Measurements from ENCODE around the gene DISC1. TPM values are rescaled to one million over a fixed set of nuclear protein-coding genes. Genes with fewer than 3 reads are reported as not detected.

The DISC1 gene
- polyA plus RNA-seq, 1 of the 3 experiments (the other 2 are of a cell fraction) = 1.7 TPM

DNA sequence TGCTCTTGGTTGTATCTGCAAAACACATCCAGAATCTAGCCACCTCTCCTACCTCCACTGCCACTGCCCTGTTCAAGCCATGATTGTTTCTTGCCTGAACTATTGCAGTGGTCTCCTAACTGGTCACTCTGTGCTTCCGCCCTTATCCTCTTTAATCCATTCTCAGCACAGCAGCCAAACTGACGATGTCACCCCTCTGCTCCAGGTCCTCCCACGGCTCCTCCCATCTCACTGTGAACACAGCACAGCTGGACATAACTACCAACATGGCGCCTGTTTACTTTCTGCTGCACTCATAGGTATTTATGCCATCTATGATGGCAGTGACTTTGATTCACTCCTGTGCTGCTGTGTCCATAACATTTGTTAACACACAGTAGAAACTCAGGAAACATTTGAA lies 406.7 kb downstream of the DISC1 start:
- WGBS (ENCODE audit: low lambda C conversion rate) = 86% methylated on average over 4 of the region's 4 CpGs
- Histone ChIP-seq H3K27me3 (ENCODE audit: insufficient read depth) (no peaks in the 10 kb centered on the region), H3K4me3 (ENCODE audit: low read depth in 2 of 2, low read length in 1 of 2) (no peak overlapping the region), H3K27ac (ENCODE audit: low read depth in 2 of 2, low read length in 1 of 2) (no peak overlapping the region), H3K9me2 (no peaks in the 10 kb centered on the region), H2AFZ (ENCODE audit: low read depth) (no peak overlapping the region), H3K4me1 (ENCODE audit: control insufficient read depth in 1 of 2, insufficient read depth in 2 of 2, low read depth in 1 of 2, low read length in 1 of 2) (peaks cover 0 to 6% of the 10 kb centered on the region in 2 experiments; a peak in 2 of 4 replicates), H3K9me3 (no peaks in the 10 kb centered on the region), H3K36me3 (replicated peaks in 1 of 2; ENCODE audit: control insufficient read depth in 1 of 2, insufficient read depth in 2 of 2, low read length in 1 of 2) (no peaks in the 10 kb centered on the region), H4K20me1 (ENCODE audit: insufficient read depth) (no peaks in the 10 kb centered on the region), H3K9ac (no peak overlapping the region), H3F3A (replicated peaks; ENCODE audit: insufficient read depth) (no peaks in the 10 kb centered on the region), H3K4me2 (no peak overlapping the region), H3K79me2 (ENCODE audit: insufficient read depth) (no peaks in the 10 kb centered on the region)
- CTCF ChIA-PET = no interaction called here
- no peak for DNase-seq
- POLR2A ChIA-PET = no interaction called here
- TF ChIP-seq MXI1 (IDR thresholded peaks at IDR 0.05; ENCODE audit: low read depth, low read length) = no peak
- TF ChIP-seq FOXJ3 (CRISPR knock-in tag; IDR thresholded peaks at IDR 0.05) = no peak
- TF ChIP-seq, protein P1, sequence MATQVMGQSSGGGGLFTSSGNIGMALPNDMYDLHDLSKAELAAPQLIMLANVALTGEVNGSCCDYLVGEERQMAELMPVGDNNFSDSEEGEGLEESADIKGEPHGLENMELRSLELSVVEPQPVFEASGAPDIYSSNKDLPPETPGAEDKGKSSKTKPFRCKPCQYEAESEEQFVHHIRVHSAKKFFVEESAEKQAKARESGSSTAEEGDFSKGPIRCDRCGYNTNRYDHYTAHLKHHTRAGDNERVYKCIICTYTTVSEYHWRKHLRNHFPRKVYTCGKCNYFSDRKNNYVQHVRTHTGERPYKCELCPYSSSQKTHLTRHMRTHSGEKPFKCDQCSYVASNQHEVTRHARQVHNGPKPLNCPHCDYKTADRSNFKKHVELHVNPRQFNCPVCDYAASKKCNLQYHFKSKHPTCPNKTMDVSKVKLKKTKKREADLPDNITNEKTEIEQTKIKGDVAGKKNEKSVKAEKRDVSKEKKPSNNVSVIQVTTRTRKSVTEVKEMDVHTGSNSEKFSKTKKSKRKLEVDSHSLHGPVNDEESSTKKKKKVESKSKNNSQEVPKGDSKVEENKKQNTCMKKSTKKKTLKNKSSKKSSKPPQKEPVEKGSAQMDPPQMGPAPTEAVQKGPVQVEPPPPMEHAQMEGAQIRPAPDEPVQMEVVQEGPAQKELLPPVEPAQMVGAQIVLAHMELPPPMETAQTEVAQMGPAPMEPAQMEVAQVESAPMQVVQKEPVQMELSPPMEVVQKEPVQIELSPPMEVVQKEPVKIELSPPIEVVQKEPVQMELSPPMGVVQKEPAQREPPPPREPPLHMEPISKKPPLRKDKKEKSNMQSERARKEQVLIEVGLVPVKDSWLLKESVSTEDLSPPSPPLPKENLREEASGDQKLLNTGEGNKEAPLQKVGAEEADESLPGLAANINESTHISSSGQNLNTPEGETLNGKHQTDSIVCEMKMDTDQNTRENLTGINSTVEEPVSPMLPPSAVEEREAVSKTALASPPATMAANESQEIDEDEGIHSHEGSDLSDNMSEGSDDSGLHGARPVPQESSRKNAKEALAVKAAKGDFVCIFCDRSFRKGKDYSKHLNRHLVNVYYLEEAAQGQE (IDR thresholded peaks at IDR 0.05; ENCODE audit: low read depth, low read length) = no peak
- TF ChIP-seq GABPA (IDR thresholded peaks at IDR 0.05; ENCODE audit: low read depth) = no peak
- TF ChIP-seq, protein P2, sequence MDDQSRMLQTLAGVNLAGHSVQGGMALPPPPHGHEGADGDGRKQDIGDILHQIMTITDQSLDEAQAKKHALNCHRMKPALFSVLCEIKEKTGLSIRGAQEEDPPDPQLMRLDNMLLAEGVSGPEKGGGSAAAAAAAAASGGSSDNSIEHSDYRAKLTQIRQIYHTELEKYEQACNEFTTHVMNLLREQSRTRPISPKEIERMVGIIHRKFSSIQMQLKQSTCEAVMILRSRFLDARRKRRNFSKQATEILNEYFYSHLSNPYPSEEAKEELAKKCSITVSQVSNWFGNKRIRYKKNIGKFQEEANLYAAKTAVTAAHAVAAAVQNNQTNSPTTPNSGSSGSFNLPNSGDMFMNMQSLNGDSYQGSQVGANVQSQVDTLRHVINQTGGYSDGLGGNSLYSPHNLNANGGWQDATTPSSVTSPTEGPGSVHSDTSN (IDR thresholded peaks at IDR 0.05) = no peak
- no peak for TF ChIP-seq EP300 (IDR thresholded peaks at IDR 0.05; ENCODE audit: borderline replicate concordance in 1 of 2, low read depth in 1 of 2, low read length in 1 of 2)
- TF ChIP-seq FOXM1 (IDR thresholded peaks at IDR 0.05; ENCODE audit: low read depth) = no peak
- no peak for TF ChIP-seq RAD21 (IDR thresholded peaks at IDR 0.05; ENCODE audit: low read length)
- TF ChIP-seq FOSL2 (IDR thresholded peaks at IDR 0.05; ENCODE audit: borderline replicate concordance, low read depth) = no peak
- TF ChIP-seq, protein P3, sequence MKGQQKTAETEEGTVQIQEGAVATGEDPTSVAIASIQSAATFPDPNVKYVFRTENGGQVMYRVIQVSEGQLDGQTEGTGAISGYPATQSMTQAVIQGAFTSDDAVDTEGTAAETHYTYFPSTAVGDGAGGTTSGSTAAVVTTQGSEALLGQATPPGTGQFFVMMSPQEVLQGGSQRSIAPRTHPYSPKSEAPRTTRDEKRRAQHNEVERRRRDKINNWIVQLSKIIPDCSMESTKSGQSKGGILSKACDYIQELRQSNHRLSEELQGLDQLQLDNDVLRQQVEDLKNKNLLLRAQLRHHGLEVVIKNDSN (IDR thresholded peaks at IDR 0.05; ENCODE audit: borderline replicate concordance, low read depth) = no peak
- TF ChIP-seq GATA2 (CRISPR knock-in tag; IDR thresholded peaks at IDR 0.05) = no peak

DNA sequence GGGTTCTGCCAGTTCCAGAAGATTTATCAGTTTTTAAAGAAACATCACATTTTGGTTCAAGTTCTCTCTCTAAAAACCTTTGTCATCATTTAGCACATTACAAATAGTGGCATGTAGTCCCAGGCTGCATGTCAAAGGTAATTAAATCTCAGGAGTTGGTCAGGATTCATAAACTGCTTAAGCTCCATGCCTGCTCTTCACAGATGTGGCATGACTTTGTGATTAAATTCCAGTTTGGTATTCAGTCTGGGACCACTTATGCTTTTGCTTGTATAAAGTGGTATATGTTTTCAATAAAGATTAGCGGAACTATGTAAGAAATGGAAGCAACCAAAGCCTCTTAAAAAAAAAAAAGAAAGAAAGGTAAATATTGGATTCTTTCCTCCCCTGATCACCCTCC lies 408.0 kb downstream of the DISC1 start:
- no peaks in the 10 kb centered on the region for H4K20me1 ChIP-seq (ENCODE audit: insufficient read depth)
- H3K9me2 ChIP-seq = no peaks in the 10 kb centered on the region
- no peak for DNase-seq
- 85% methylated on average over 1 of the region's 1 CpG for WGBS (ENCODE audit: low lambda C conversion rate)
- H3K4me2 ChIP-seq = no peak overlapping the region
- no peaks in the 10 kb centered on the region for H3K9me3 ChIP-seq
- H3F3A ChIP-seq (replicated peaks; ENCODE audit: insufficient read depth) = no peaks in the 10 kb centered on the region
- H3K27ac ChIP-seq (ENCODE audit: low read depth in 2 of 2, low read length in 1 of 2) = no peak overlapping the region
- H3K9ac ChIP-seq = no peak overlapping the region
- ChIA-PET CTCF (no interaction called here), POLR2A (no interaction called here)
- no peaks in the 10 kb centered on the region for H3K79me2 ChIP-seq (ENCODE audit: insufficient read depth)
- no peak overlapping the region for H2AFZ ChIP-seq (ENCODE audit: low read depth)
- no peak overlapping the region for H3K4me3 ChIP-seq (ENCODE audit: low read depth in 2 of 2, low read length in 1 of 2)
- H3K36me3 ChIP-seq (replicated peaks in 1 of 2; ENCODE audit: control insufficient read depth in 1 of 2, insufficient read depth in 2 of 2, low read length in 1 of 2) = no peaks in the 10 kb centered on the region
- H3K27me3 ChIP-seq (ENCODE audit: insufficient read depth) = no peaks in the 10 kb centered on the region
- peaks cover 0 to 4% of the 10 kb centered on the region in 2 experiments; a peak in 3 of 4 replicates for H3K4me1 ChIP-seq (ENCODE audit: control insufficient read depth in 1 of 2, insufficient read depth in 2 of 2, low read depth in 1 of 2, low read length in 1 of 2)
- no peak for TF ChIP-seq TAF1 (IDR thresholded peaks at IDR 0.05; ENCODE audit: borderline replicate concordance, low read depth, low read length)
- no peak for TF ChIP-seq RFX5 (IDR thresholded peaks at IDR 0.05; ENCODE audit: low read length)
- TF ChIP-seq RAD21 (IDR thresholded peaks at IDR 0.05; ENCODE audit: low read length) = no peak
- TF ChIP-seq TCF12 (IDR thresholded peaks at IDR 0.05) = no peak
- TF ChIP-seq, protein P2 (IDR thresholded peaks at IDR 0.05) = no peak
- TF ChIP-seq, protein P4, sequence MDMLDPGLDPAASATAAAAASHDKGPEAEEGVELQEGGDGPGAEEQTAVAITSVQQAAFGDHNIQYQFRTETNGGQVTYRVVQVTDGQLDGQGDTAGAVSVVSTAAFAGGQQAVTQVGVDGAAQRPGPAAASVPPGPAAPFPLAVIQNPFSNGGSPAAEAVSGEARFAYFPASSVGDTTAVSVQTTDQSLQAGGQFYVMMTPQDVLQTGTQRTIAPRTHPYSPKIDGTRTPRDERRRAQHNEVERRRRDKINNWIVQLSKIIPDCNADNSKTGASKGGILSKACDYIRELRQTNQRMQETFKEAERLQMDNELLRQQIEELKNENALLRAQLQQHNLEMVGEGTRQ (IDR thresholded peaks at IDR 0.05; ENCODE audit: borderline replicate concordance, low read depth, low read length) = no peak
- no peak for TF ChIP-seq SMC3 (IDR thresholded peaks at IDR 0.05; ENCODE audit: low read depth, low read length)
- TF ChIP-seq, protein P1 (IDR thresholded peaks at IDR 0.05; ENCODE audit: low read depth, low read length) = no peak
- no peak for TF ChIP-seq GATA2 (CRISPR knock-in tag; IDR thresholded peaks at IDR 0.05)

Data from SK-N-SH (cell line).